Measurements from ENCODE around the gene SLC10A7. TPM values are rescaled to one million over a fixed set of nuclear protein-coding genes. Genes with fewer than 3 reads are reported as not detected.

Gene SLC10A7
- total and polyA plus RNA-seq, 10 donors: 1.8 to 33.2 (median 18.4) TPM

DNA sequence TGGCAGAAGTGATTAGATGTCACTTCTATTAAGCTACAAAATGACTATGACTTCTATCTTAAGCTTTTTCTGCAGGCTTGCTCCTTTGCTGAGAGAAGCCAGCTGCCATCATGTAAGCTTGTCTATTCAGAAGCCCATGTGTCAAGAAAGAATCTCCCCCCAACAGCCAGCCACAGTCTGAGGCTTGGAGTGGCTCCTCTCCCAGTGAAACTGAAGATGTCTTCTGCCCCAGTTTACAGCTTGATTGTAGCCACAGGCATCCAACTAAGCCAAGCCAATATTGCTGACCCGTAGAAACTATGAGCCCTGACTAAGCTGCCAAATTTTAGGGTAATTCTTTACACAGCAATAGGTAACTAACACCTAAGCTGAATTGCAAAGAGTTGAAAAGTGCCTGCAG, 26.7 kb upstream of the SLC10A7 start:
- H3K27ac ChIP-seq: no peak overlapping the region
- H3K4me3 ChIP-seq: no peak overlapping the region
- H3K4me1 ChIP-seq: no peaks in the 10 kb centered on the region
- peaks cover 0 to 7% (median 0%) of the 10 kb centered on the region in 7 donors for H3K27me3 ChIP-seq (replicated peaks in 1 of 7)
- intact Hi-C loops (cut with DNase I; ENCODE audit: low total_unique reads): no loop called here
- TF ChIP-seq POLR2AphosphoS5 (IDR thresholded peaks at IDR 0.05) (no peak), POLR2A (IDR thresholded peaks at IDR 0.05) (no peak), CTCF (IDR thresholded peaks at IDR 0.05 in 8 of 11, conservative IDR thresholded peaks at IDR 0.05 in 3 of 11) (no peak)
- no peaks in the 10 kb centered on the region for H3K36me3 ChIP-seq
- DNase-seq: no peak
- H3K9me3 ChIP-seq: peaks cover 0 to 11% (median 6%) of the 10 kb centered on the region in 8 donors
- 75 to 83% (median 78%) methylated on average over 1 of the region's 1 CpG for WGBS, 5 donors

- intact Hi-C loops (cut with DNase I; ENCODE audit: low total_unique reads): no loop called here
- no peaks in the 10 kb centered on the region for H3K4me1 ChIP-seq
- H3K27ac ChIP-seq: no peak overlapping the region
- no peaks in the 10 kb centered on the region for H3K36me3 ChIP-seq
- 68 to 90% (median 75%) methylated on average over 2 of the region's 2 CpGs for WGBS, 5 donors
- H3K4me3 ChIP-seq: no peak overlapping the region
- peaks cover 0 to 19% (median 13%) of the 10 kb centered on the region in 8 donors for H3K9me3 ChIP-seq
- peaks cover 0 to 14% (median 0%) of the 10 kb centered on the region in 7 donors for H3K27me3 ChIP-seq (replicated peaks in 1 of 7)
- no peak for TF ChIP-seq POLR2A (IDR thresholded peaks at IDR 0.05)
- TF ChIP-seq CTCF (IDR thresholded peaks at IDR 0.05 in 8 of 11, conservative IDR thresholded peaks at IDR 0.05 in 3 of 11): no peak
- TF ChIP-seq POLR2AphosphoS5 (IDR thresholded peaks at IDR 0.05): no peak
- no peak for DNase-seq
Observed at GRCh38 chr4:146545102-146545501, 23.4 kb upstream of the SLC10A7 start.

DNA sequence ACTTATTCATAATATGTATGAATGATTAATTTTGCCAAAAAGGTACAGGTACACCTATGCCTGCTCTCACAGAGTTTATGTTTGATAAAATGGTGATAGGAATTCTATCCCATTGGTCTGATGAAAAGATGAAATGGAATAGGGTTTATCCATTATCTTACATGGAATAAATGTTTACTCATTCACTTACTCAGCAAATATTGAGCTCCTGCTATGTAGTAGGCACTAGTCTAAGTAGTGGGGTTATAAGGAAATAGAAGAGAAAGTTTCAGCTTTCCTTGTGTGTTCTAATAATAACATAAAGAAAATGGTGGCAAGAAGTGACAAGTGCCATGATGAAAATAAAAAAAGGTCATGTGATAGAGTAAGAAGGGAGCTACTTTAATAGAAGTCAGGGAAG, 12.4 kb upstream of the SLC10A7 start:
- no peak for TF ChIP-seq POLR2AphosphoS5 (IDR thresholded peaks at IDR 0.05)
- TF ChIP-seq POLR2A (IDR thresholded peaks at IDR 0.05): no peak
- TF ChIP-seq CTCF (IDR thresholded peaks at IDR 0.05 in 8 of 11, conservative IDR thresholded peaks at IDR 0.05 in 3 of 11): no peak
- no peaks in the 10 kb centered on the region for H3K4me1 ChIP-seq
- no peaks in the 10 kb centered on the region for H3K36me3 ChIP-seq
- peaks cover 0 to 14% (median 7%) of the 10 kb centered on the region in 8 donors for H3K9me3 ChIP-seq
- no peak overlapping the region for H3K27ac ChIP-seq
- intact Hi-C loops (cut with DNase I; ENCODE audit: low total_unique reads): no loop called here
- no peak for DNase-seq
- no peaks in the 10 kb centered on the region for H3K27me3 ChIP-seq (replicated peaks in 1 of 7)
- no peak overlapping the region for H3K4me3 ChIP-seq

DNA sequence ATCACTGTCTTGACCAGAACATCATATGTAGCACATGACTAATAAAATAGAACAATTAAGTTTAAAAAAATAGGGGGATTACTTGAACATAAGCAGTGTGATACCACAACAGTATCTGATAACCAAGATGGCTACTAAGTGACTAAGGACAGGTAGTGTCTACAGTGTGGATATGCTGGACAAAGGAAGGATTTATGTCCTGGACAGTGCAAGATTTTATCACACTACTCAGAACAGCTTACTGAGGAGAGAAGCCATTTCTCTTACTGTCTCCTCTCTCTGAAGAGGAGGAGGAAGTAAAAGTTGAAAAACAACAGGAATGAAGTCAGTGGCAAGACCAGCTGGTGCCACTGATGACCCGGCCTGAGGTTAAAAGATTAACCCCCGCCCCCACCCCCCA, 4.0 kb upstream of the SLC10A7 start:
- peaks cover 0 to 26% (median 9%) of the 10 kb centered on the region in 6 donors for H3K4me1 ChIP-seq
- H3K27me3 ChIP-seq (replicated peaks in 1 of 7): no peaks in the 10 kb centered on the region
- H3K27ac ChIP-seq: no peak overlapping the region
- TF ChIP-seq CTCF (IDR thresholded peaks at IDR 0.05 in 8 of 11, conservative IDR thresholded peaks at IDR 0.05 in 3 of 11) (no peak), POLR2A (IDR thresholded peaks at IDR 0.05) (no peak), POLR2AphosphoS5 (IDR thresholded peaks at IDR 0.05) (no peak)
- no peaks in the 10 kb centered on the region for H3K9me3 ChIP-seq
- DNase-seq: no peak
- no peak overlapping the region for H3K4me3 ChIP-seq
- intact Hi-C loops (cut with DNase I; ENCODE audit: low total_unique reads): no loop called here
- WGBS, 5 donors: 9 to 29% (median 23%) methylated on average over 2 of the region's 2 CpGs
- H3K36me3 ChIP-seq: no peaks in the 10 kb centered on the region
